Cardiac fibroblast (primary cell): ENCODE results near the gene HKDC1.
A peak's percentile ranks its signal among the peaks of the same experiment; 100 is the strongest.

Experiments
- DNase-seq, 2 donors: peaks; one replicate each; pipeline versions ENCODE4 v3.0.0 to v3.0.0-alpha.2; 2010; ENCODE audit warnings: low read depth in 2 of 2
- H3K4me3 ChIP-seq, 2 donors: replicated peaks in 1 of 2; 1 replicate in 1 of 2; 2 replicates in 1 of 2; pipeline ENCODE4 v1.5.1; 2011; ENCODE audit warnings: low read depth in 2 of 2, low read length in 2 of 2, mild to moderate bottlenecking in 2 of 2, moderate library complexity in 1 of 2
- CTCF ChIP-seq: IDR thresholded peaks from one replicate; pipeline ENCODE4 v1.5.1; 2011; ENCODE audit warnings: low read depth, mild to moderate bottlenecking, low read length, inconsistent platforms

HKDC1 gene

GRCh38 chr10:69315610-69316312 is 95.6 kb downstream of the HKDC1 start:
- no peak overlapping the region for H3K4me3 ChIP-seq
- TF ChIP-seq CTCF: no peak

GRCh38 chr10:69316313-69317059 is 96.4 kb downstream of the HKDC1 start:
- TF ChIP-seq CTCF: no peak
- H3K4me3 ChIP-seq: no peak overlapping the region
- peak; percentile 55 to 56 for DNase-seq

More at GRCh38 chr10:69315610-69316312, 95.6 kb downstream of the HKDC1 start:
- no peak for DNase-seq
